Body of pancreas (tissue), 4 donors: ENCODE measurements around the gene PPA1. TPM values are rescaled to one million over a fixed set of nuclear protein-coding genes. Genes with fewer than 3 reads are reported as not detected.

Source experiments
- ATAC-seq: fragments of 150-250 bp; one replicate; pipeline ENCODE4 v1.9.1; 2016
- DNase-seq, 4 donors: peaks; one replicate each; pipeline ENCODE4 v3.0.0-alpha.2; 2019
- H3K27ac ChIP-seq, 4 donors: fragments of 200-600 bp; sonication (generic); 1 replicate in 3 of 4; 2 replicates in 1 of 4; pipeline versions ENCODE4 v1.5.1 to v1.6.1; 2016 to 2019; ENCODE audit warnings: mild to moderate bottlenecking in 1 of 4, mixed read lengths in 1 of 4, moderate library complexity in 1 of 4
- H3K27me3 ChIP-seq, 2 donors: fragments of 200-600 bp; sonication (generic); one replicate each; pipeline ENCODE4 v1.6.0; 2016; ENCODE audit warnings: mild to moderate bottlenecking in 1 of 2
- H3K36me3 ChIP-seq, 2 donors: fragments of 200-600 bp; sonication (generic); replicated peaks in 1 of 2; 2 replicates each; pipeline ENCODE4 v1.5.1; 2016; ENCODE audit warnings: low read depth in 2 of 2; ENCODE audit not compliant: insufficient read depth in 1 of 2
- H3K4me1 ChIP-seq: fragments of 200-600 bp; sonication (generic); one replicate; pipeline ENCODE4 v1.6.0; 2016
- H3K4me3 ChIP-seq, 2 donors: fragments of 200-600 bp; sonication (generic); 1 replicate in 1 of 2; 2 replicates in 1 of 2; pipeline ENCODE4 v1.5.1; 2016 to 2019
- H3K9me3 ChIP-seq, 3 donors: fragments of 200-600 bp; sonication (generic); 1 replicate in 2 of 3; 2 replicates in 1 of 3; pipeline ENCODE4 v1.5.1; 2016
- CTCF ChIP-seq, 7 experiments: fragments of 450-650 bp in 4 of 7; fragments of 200-600 bp in 3 of 7; sonication (generic) in 3 of 7; IDR thresholded peaks; one replicate each; pipeline ENCODE4 v1.5.1; 2016 to 2019; ENCODE audit warnings: antibody characterized with exemption in 7 of 7
- POLR2A ChIP-seq, 3 donors: fragments of 450-650 bp; IDR thresholded peaks; one replicate each; pipeline ENCODE4 v1.6.1; 2016; ENCODE audit warnings: antibody characterized with exemption in 3 of 3, mild to moderate bottlenecking in 2 of 3
- WGBS, 2 donors: methylation state at CpG; one replicate each; pipeline ENCODE4 v1.1.5; 2017; 5-methylcytosine and 5-hydroxymethylcytosine counted together
- intact Hi-C: fragments of 100-400 bp; cut with DNase I; formaldehyde crosslinking; loops from one replicate; pipeline ENCODE4 v1.15.1; 2023
- total RNA-seq, 2 donors: library from RNA; depleted of rRNA; stranded (reverse); fragments of >200 nt; gene quantifications; one replicate each; pipeline ENCODE4 v1.1.0, GENCODE V29; 2016

Gene PPA1
- total RNA-seq, 2 donors from 2014 or later, result 101 to 108 TPM

- peaks cover 43% of the 10 kb centered on the region for H3K4me1 ChIP-seq
- TF ChIP-seq CTCF (IDR thresholded peaks at IDR 0.05) (no peak), POLR2A (IDR thresholded peaks at IDR 0.05) (no peak)
Observed at GRCh38 chr10:70166394-70166793, 66.8 kb downstream of the PPA1 start.

GRCh38 chr10:70164163-70164562, 69.1 kb downstream of the PPA1 start:
- no peak for DNase-seq
- Histone ChIP-seq H3K4me3 (no peak overlapping the region), H3K4me1 (peaks cover 43% of the 10 kb centered on the region), H3K27me3 (no peaks in the 10 kb centered on the region), H3K27ac (no peak overlapping the region), H3K36me3 (peaks cover 0 to 5% of the 10 kb centered on the region in 2 donors), H3K9me3 (no peaks in the 10 kb centered on the region)
- 49 to 59% methylated on average over 3 of the region's 3 CpGs for WGBS, 2 donors
- intact Hi-C loops, result no loop called here
- TF ChIP-seq CTCF (IDR thresholded peaks at IDR 0.05) (no peak), POLR2A (IDR thresholded peaks at IDR 0.05) (no peak)
- no peak for ATAC-seq

More at GRCh38 chr10:70166394-70166793, 66.8 kb downstream of the PPA1 start:
- DNase-seq (no peak), ATAC-seq (no peak)
- no peak overlapping the region for H3K4me3 ChIP-seq
- no peaks in the 10 kb centered on the region for H3K27me3 ChIP-seq
- H3K9me3 ChIP-seq, result no peaks in the 10 kb centered on the region
- 62 to 69% methylated on average over 3 of the region's 3 CpGs for WGBS, 2 donors
- H3K27ac ChIP-seq, result no peak overlapping the region
- intact Hi-C loops, result no loop called here
- H3K36me3 ChIP-seq, result no peaks in the 10 kb centered on the region

GRCh38 chr10:70163448-70163847, 69.8 kb downstream of the PPA1 start:
- intact Hi-C loops, result no loop called here
- 91 to 98% methylated on average over 4 of the region's 4 CpGs for WGBS, 2 donors
- DNase-seq (no peak), ATAC-seq (no peak)
- TF ChIP-seq CTCF (IDR thresholded peaks at IDR 0.05), result no peak
- TF ChIP-seq POLR2A (IDR thresholded peaks at IDR 0.05), result no peak
- H3K27me3 ChIP-seq, result no peaks in the 10 kb centered on the region
- H3K27ac ChIP-seq, result no peak overlapping the region
- no peaks in the 10 kb centered on the region for H3K9me3 ChIP-seq
- peaks cover 0 to 5% of the 10 kb centered on the region in 2 donors for H3K36me3 ChIP-seq
- peaks cover 36% of the 10 kb centered on the region for H3K4me1 ChIP-seq
- H3K4me3 ChIP-seq, result no peak overlapping the region

- no peak for DNase-seq
- Histone ChIP-seq H3K27me3 (no peaks in the 10 kb centered on the region), H3K4me3 (no peak overlapping the region), H3K4me1 (peaks cover 30% of the 10 kb centered on the region), H3K27ac (no peak overlapping the region), H3K36me3 (peaks cover 0 to 9% of the 10 kb centered on the region in 2 donors), H3K9me3 (no peaks in the 10 kb centered on the region)
- WGBS, 2 donors, result 9 to 33% methylated on average over 1 of the region's 1 CpG
- ATAC-seq, result no peak
- TF ChIP-seq POLR2A (IDR thresholded peaks at IDR 0.05) (no peak), CTCF (IDR thresholded peaks at IDR 0.05) (no peak)
- intact Hi-C loops, result no loop called here
Observed at GRCh38 chr10:70162892-70163201, 70.4 kb downstream of the PPA1 start.

GRCh38 chr10:70162151-70162891, 70.9 kb downstream of the PPA1 start:
- intact Hi-C loops, result no loop called here
- WGBS, 2 donors, result 78 to 90% methylated on average over 2 of the region's 2 CpGs
- H3K27ac ChIP-seq, result no peak overlapping the region
- H3K36me3 ChIP-seq, result peaks cover 0 to 10% of the 10 kb centered on the region in 2 donors
- DNase-seq (no peak), ATAC-seq (no peak)
- H3K4me3 ChIP-seq, result no peak overlapping the region
- TF ChIP-seq CTCF (IDR thresholded peaks at IDR 0.05) (no peak), POLR2A (IDR thresholded peaks at IDR 0.05) (no peak)
- H3K9me3 ChIP-seq, result no peaks in the 10 kb centered on the region
- H3K27me3 ChIP-seq, result no peaks in the 10 kb centered on the region
- H3K4me1 ChIP-seq, result peaks cover 25% of the 10 kb centered on the region
